MM.1S (cell line): ENCODE measurements around the gene RPAP2.

Experiments
- DNase-seq: peaks from one replicate; pipeline ENCODE4 v3.0.0-alpha.2; 2015
- H2AFZ ChIP-seq: fragments of 300-600 bp; sonication (generic); 2 replicates; pipeline ENCODE4 v1.6.0; 2016; ENCODE audit warnings: antibody characterized with exemption, low read length
- H3F3A ChIP-seq: fragments of 300-600 bp; sonication (generic); 2 replicates; pipeline ENCODE4 v1.6.1; 2016; ENCODE audit warnings: mild to moderate bottlenecking, antibody characterized with exemption, low read length, moderate library complexity, mixed read lengths; ENCODE audit not compliant: insufficient read depth
- H3K27ac ChIP-seq: fragments of 300-600 bp; sonication (generic); 2 replicates; pipeline ENCODE4 v1.5.1; 2016; ENCODE audit warnings: mild to moderate bottlenecking, low read length
- H3K27me3 ChIP-seq: fragments of 300-600 bp; sonication (generic); replicated peaks from 2 replicates; pipeline ENCODE4 v1.6.0; 2016; ENCODE audit warnings: low read length; ENCODE audit not compliant: insufficient read depth
- H3K36me3 ChIP-seq: fragments of 300-600 bp; sonication (generic); replicated peaks from 2 replicates; pipeline ENCODE4 v1.6.1; 2016; ENCODE audit warnings: mild to moderate bottlenecking, low read length, mixed read lengths; ENCODE audit not compliant: insufficient read depth
- H3K4me1 ChIP-seq: fragments of 300-600 bp; sonication (generic); 2 replicates; pipeline ENCODE4 v1.6.1; 2016; ENCODE audit warnings: low read length, mixed read lengths
- H3K4me2 ChIP-seq: fragments of 300-600 bp; sonication (generic); 2 replicates; pipeline ENCODE4 v1.6.0; 2016; ENCODE audit warnings: low read depth, low read length
- H3K4me3 ChIP-seq: fragments of 300-600 bp; sonication (generic); 2 replicates; pipeline ENCODE4 v1.5.1; 2016; ENCODE audit warnings: low read length, mixed read lengths
- H3K79me2 ChIP-seq: fragments of 300-600 bp; sonication (generic); 2 replicates; pipeline ENCODE4 v1.6.1; 2016; ENCODE audit warnings: mixed run types, low read length, mixed read lengths
- H3K9ac ChIP-seq: fragments of 300-600 bp; sonication (generic); 2 replicates; pipeline ENCODE4 v1.6.1; 2016; ENCODE audit warnings: low read length, mixed read lengths
- H3K9me2 ChIP-seq: fragments of 300-600 bp; sonication (generic); replicated peaks from 2 replicates; pipeline ENCODE4 v1.6.1; 2016; ENCODE audit warnings: mild to moderate bottlenecking, low read length, mixed read lengths; ENCODE audit not compliant: insufficient read depth
- H3K9me3 ChIP-seq: fragments of 300-600 bp; sonication (generic); replicated peaks from 2 replicates; pipeline ENCODE4 v1.6.1; 2016; ENCODE audit warnings: mild to moderate bottlenecking, low read length, mixed read lengths; ENCODE audit not compliant: insufficient read depth
- H4K20me1 ChIP-seq: fragments of 300-600 bp; sonication (generic); 2 replicates; pipeline ENCODE4 v1.6.1; 2016; ENCODE audit warnings: mild to moderate bottlenecking, low read length, moderate library complexity, mixed read lengths; ENCODE audit not compliant: insufficient read depth
- EZH2 ChIP-seq: fragments of 300-600 bp; sonication (generic); optimal IDR thresholded peaks from 2 replicates; pipeline ENCODE3; 2017; ENCODE audit warnings: low read depth, mild to moderate bottlenecking, antibody characterized with exemption, low read length, mixed read lengths
- EZH2phosphoT487 ChIP-seq: fragments of 300-600 bp; sonication (generic); IDR thresholded peaks from 2 replicates; pipeline ENCODE4 v1.6.1; 2018; ENCODE audit warnings: antibody characterized with exemption, low read length
- TF ChIP-seq, protein P1 (sequence below): fragments of 300-600 bp; sonication (generic); IDR thresholded peaks from 2 replicates; pipeline ENCODE4 v1.5.1; 2016; ENCODE audit warnings: antibody characterized with exemption, low read length, mixed read lengths

RPAP2 gene

GRCh38 chr1:92327794-92328193 is 28.9 kb downstream of the RPAP2 start:
- no peaks in the 10 kb centered on the region for H3K36me3 ChIP-seq
- no peaks in the 10 kb centered on the region for H3K27me3 ChIP-seq
- no peak overlapping the region for H3K9ac ChIP-seq
- H3K9me2 ChIP-seq, result no peaks in the 10 kb centered on the region
- H3K4me3 ChIP-seq, result no peak overlapping the region
- H4K20me1 ChIP-seq, result no peaks in the 10 kb centered on the region
- H3F3A ChIP-seq, result peaks cover 12% of the 10 kb centered on the region
- no peak for DNase-seq
- no peak overlapping the region for H2AFZ ChIP-seq
- no peak overlapping the region for H3K4me2 ChIP-seq
- H3K9me3 ChIP-seq, result no peaks in the 10 kb centered on the region
- peaks cover 6% of the 10 kb centered on the region; the same call in 1 of the 2 replicates for H3K4me1 ChIP-seq
- no peak overlapping the region for H3K27ac ChIP-seq
- TF ChIP-seq EZH2, result no peak
- TF ChIP-seq EZH2phosphoT487, result no peak
- TF ChIP-seq, protein P1, sequence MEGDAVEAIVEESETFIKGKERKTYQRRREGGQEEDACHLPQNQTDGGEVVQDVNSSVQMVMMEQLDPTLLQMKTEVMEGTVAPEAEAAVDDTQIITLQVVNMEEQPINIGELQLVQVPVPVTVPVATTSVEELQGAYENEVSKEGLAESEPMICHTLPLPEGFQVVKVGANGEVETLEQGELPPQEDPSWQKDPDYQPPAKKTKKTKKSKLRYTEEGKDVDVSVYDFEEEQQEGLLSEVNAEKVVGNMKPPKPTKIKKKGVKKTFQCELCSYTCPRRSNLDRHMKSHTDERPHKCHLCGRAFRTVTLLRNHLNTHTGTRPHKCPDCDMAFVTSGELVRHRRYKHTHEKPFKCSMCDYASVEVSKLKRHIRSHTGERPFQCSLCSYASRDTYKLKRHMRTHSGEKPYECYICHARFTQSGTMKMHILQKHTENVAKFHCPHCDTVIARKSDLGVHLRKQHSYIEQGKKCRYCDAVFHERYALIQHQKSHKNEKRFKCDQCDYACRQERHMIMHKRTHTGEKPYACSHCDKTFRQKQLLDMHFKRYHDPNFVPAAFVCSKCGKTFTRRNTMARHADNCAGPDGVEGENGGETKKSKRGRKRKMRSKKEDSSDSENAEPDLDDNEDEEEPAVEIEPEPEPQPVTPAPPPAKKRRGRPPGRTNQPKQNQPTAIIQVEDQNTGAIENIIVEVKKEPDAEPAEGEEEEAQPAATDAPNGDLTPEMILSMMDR, result no peak
- no peaks in the 10 kb centered on the region for H3K79me2 ChIP-seq

DNA sequence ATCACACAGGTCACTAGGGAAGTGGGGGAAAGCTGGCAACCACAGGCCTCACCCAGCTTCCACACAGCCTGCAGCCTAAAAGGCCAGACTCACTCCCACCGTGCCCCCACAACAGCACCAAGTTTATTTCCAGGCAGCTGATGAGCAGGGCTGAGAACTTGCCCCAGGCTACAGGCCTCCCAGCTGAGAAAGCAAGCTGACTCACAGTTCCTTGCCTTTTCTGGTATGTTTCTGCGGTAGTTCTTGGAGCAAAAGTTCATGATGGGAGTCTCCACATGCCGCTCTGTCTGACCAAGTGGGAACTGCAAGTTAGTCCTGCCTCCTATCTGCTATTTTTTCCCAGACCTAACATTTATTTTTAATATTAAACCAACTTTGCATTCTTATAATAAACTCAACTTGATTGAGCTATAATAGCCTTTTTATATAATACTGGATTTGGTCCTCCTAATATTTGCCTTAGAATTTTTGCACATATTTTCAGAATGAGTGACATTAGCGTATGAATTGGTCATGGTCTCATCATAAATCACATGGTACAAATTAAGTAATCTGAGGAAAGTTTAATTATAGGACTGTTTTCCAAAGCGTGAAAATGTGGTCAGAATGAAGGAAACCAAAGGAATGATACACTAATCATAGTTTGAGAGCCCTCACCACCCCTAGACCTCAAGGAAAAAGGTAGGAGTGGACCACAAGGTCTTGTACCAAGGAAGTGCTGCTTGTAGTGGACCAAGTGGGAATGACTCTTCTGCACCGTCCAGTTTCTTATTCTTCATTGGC is 30.7 kb downstream of the RPAP2 start:
- H3K4me2 ChIP-seq, result no peak overlapping the region
- no peaks in the 10 kb centered on the region for H4K20me1 ChIP-seq
- H3K27me3 ChIP-seq, result no peaks in the 10 kb centered on the region
- H3K36me3 ChIP-seq, result no peaks in the 10 kb centered on the region
- TF ChIP-seq, protein P1, result no peak
- no peak for TF ChIP-seq EZH2
- no peak for TF ChIP-seq EZH2phosphoT487
- H3K9ac ChIP-seq, result no peak overlapping the region
- H3K4me3 ChIP-seq, result no peak overlapping the region
- no peaks in the 10 kb centered on the region; the same call in 1 of the 2 replicates for H3K4me1 ChIP-seq
- no peak overlapping the region for H2AFZ ChIP-seq
- DNase-seq, result no peak
- no peaks in the 10 kb centered on the region for H3K9me2 ChIP-seq
- no peaks in the 10 kb centered on the region for H3K79me2 ChIP-seq
- no peak overlapping the region for H3K27ac ChIP-seq
- H3K9me3 ChIP-seq, result no peaks in the 10 kb centered on the region
- no peaks in the 10 kb centered on the region for H3F3A ChIP-seq

- H3K9me2 ChIP-seq, result no peaks in the 10 kb centered on the region
- H2AFZ ChIP-seq, result no peak overlapping the region
- TF ChIP-seq EZH2, result no peak
- TF ChIP-seq, protein P1, result no peak
- TF ChIP-seq EZH2phosphoT487, result no peak
- no peaks in the 10 kb centered on the region for H3K36me3 ChIP-seq
- H3K4me2 ChIP-seq, result no peak overlapping the region
- no peaks in the 10 kb centered on the region for H3F3A ChIP-seq
- H3K4me1 ChIP-seq, result no peaks in the 10 kb centered on the region
- no peak overlapping the region for H3K9ac ChIP-seq
- H4K20me1 ChIP-seq, result no peaks in the 10 kb centered on the region
- no peaks in the 10 kb centered on the region for H3K27me3 ChIP-seq
- H3K79me2 ChIP-seq, result no peaks in the 10 kb centered on the region
- no peaks in the 10 kb centered on the region for H3K9me3 ChIP-seq
- H3K27ac ChIP-seq, result no peak overlapping the region
- DNase-seq, result no peak
- H3K4me3 ChIP-seq, result no peak overlapping the region
Measured at GRCh38 chr1:92333668-92334067, 34.8 kb downstream of the RPAP2 start.
